Activated T-cell treated with anti-CD3 and anti-CD28 coated beads, Interleukin-2, amount 50 U/mL, for 4 hours (primary cell): Measurements from ENCODE around the gene ARVCF. TPM values are rescaled to one million over a fixed set of nuclear protein-coding genes. Genes with fewer than 3 reads are reported as not detected.

Experiments used
- ATAC-seq, 2 donors: fragments of 200-7000 bp; cut with Tn5 transposase; one replicate each; pipeline ENCODE4 v1.10.0; 2021
- DNase-seq: peaks from one replicate; pipeline ENCODE4 v3.0.0-alpha.2; 2020
- H3K27me3 Mint-ChIP-seq: one replicate; pipeline ENCODE4 v1.8.0; 2021; ENCODE audit warnings: low read depth, mixed read lengths
- H3K36me3 Mint-ChIP-seq: one replicate; pipeline ENCODE4 v1.8.0; 2022; ENCODE audit warnings: mixed read lengths; ENCODE audit not compliant: insufficient read depth
- H3K4me1 Mint-ChIP-seq: one replicate; pipeline ENCODE4 v1.8.0; 2021; ENCODE audit warnings: low read depth, mixed read lengths
- H3K4me3 Mint-ChIP-seq: one replicate; pipeline ENCODE4 v1.8.0; 2021; ENCODE audit warnings: mild to moderate bottlenecking, moderate library complexity, mixed read lengths
- H3K9me3 Mint-ChIP-seq: one replicate; pipeline ENCODE4 v1.8.0; 2021; ENCODE audit warnings: mixed read lengths
- total RNA-seq, 3 donors: library from RNA; stranded (reverse); gene quantifications; one replicate each; pipeline ENCODE4 v1.2.1, GENCODE V29; 2021

The ARVCF gene
- total RNA-seq, 3 donors from 2014 or later, result 2.3 to 3.6 (median 2.8) TPM

DNA sequence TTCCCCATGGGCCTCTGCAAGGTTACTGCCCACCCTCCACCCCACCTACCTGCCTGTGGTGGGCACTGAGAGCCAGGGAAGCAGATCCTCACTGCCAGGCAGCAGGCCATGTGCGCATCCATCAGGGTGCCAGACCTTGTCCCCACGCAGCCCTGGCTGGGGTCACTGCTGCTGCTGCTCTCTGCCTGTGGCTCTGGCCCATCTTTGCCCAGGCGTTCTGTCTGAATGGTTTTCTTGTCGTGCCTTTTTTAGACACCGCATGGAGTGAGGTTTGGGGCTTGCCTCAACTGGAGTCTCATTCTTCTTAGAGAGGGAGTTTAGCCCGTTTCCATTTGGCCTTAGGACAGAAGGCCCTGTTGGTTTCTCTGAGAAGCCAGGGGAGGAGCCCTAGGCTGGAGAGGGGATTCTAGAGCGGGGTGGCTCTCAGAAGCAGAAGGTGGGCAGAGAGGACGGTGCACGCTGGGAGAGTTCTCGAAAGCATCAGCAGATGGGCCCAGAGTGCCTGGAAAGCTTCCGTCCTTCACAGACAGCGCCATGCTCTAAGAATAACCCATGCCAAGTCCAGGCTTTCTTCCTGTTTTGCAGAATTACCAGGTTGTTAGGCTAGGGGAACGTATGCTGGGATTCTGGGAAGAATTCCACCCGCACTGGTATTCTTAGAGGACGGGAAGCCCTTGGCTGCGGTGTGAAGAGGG is 12.4 kb upstream of the ARVCF start:
- no peaks in the 10 kb centered on the region for H3K9me3 Mint-ChIP-seq
- no peak for ATAC-seq
- no peaks in the 10 kb centered on the region for H3K27me3 Mint-ChIP-seq
- DNase-seq, result no peak
- H3K36me3 Mint-ChIP-seq, result peaks cover 1% of the 10 kb centered on the region
- H3K4me1 Mint-ChIP-seq, result peaks cover 30% of the 10 kb centered on the region
- no peak overlapping the region for H3K4me3 Mint-ChIP-seq

DNA sequence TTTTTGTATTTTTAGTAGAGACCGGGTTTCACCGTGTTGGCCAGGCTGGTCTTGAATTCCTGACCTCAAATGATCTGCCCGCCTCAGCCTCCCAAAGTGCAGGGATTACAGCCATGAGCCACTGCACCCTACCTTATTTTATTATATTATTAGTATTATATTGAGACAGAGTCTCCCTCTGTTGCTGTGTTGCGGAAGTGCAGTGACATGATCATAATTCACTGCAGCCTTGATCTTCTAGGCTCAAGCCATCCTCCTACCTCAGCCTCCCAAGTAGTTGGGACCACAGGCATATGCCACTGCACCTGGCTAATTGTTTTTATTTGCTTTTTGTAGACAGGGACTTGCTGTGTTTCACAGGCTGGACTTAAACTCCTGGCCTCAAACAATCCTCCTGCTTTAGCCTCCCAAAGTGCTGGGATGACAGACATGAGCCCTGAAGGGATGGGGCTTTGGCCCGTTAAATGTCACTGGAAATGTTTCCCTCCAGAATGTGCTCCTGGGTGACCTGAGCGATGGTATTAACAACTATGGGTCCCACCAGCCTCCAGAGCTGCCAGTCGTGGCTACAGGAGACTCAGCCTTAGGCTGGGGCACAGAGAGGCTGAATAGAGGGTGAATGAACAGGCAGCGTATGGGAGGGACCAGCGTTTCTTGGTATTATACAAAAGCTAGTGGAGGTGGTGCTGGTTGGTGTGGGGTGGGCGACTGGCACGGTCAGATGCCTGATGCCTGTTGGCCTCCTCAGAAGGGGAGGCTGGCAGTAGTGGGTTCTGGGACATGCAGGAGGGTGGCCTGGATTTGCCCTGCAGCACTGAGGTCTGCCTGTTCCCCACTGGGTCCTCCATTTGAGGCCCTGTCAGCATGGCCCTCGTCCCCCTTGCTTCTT is 11.6 kb upstream of the ARVCF start:
- no peaks in the 10 kb centered on the region for H3K27me3 Mint-ChIP-seq
- peaks cover 33% of the 10 kb centered on the region for H3K4me1 Mint-ChIP-seq
- no peak overlapping the region for H3K4me3 Mint-ChIP-seq
- DNase-seq (no peak), ATAC-seq (no peak)
- no peaks in the 10 kb centered on the region for H3K9me3 Mint-ChIP-seq
- H3K36me3 Mint-ChIP-seq, result peaks cover 3% of the 10 kb centered on the region

DNA sequence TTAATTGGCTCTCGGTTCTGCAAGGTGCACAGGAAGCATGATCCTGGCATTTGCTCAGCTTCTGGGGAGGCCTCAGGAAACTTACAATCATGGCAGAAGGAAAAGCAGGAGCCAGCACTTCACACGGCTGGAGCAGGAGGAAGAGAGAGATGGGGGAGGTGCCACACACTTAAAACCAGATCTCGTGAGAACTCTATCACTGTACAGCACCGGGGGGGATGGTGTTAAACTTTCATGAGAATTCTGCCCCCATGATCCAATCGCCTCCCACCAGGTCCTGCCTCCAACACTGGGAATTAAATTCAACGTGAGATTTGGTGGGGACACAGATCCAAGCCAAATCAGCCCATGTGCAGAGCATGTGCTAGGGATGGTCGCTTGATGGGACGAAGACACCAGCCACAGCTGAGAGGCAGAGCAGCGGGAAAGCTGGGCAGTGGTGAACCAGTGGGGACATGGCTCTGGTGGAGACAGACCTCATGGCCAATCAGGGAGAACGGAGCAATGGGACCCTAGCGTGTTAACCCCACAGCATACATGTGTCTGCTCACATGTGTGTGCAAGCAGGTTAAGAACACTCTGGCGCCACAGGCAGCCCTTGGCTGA is 10.5 kb upstream of the ARVCF start:
- Mint-ChIP-seq H3K4me1 (peaks cover 38% of the 10 kb centered on the region), H3K27me3 (no peaks in the 10 kb centered on the region), H3K36me3 (peaks cover 3% of the 10 kb centered on the region), H3K9me3 (no peaks in the 10 kb centered on the region), H3K4me3 (no peak overlapping the region)
- ATAC-seq (no peak), DNase-seq (no peak)

DNA sequence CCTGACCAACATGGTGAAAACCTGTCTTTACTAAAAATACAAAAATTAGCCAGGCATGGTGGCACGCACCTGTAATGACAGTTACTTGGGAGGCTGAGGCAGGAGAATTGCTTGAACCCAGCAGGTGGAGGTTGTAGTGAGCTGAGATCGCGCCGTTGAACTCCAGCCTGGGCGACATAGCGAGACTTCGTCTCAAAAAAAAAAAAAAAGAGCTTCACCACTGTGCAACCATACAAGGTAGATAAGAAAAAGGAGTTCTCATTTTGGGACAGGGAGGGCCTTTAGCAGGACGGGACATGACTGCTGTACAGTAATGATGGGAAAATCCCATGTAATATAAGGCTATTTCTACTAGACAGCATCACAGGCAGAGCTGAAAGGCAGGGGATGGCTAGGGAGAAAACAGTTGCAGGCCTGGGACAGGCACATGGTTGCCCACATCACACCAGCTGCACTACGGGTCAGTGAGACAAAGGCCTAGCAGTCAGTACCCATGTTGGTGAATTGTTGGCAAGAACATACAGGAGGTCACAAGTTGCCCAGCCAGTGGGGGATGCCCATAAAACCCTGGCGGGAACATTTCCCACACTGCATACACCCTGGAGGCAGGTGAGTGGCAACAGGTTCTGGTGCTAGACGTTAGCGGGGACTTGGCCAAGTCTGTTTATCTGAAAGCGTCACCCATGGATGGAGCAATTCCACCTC is 9.7 kb upstream of the ARVCF start:
- Mint-ChIP-seq H3K36me3 (peaks cover 3% of the 10 kb centered on the region), H3K27me3 (no peaks in the 10 kb centered on the region), H3K9me3 (no peaks in the 10 kb centered on the region), H3K4me1 (peaks cover 36% of the 10 kb centered on the region), H3K4me3 (no peak overlapping the region)
- DNase-seq (no peak), ATAC-seq (no peak)

GRCh38 chr22:20025401-20026203 is 9.0 kb upstream of the ARVCF start:
- ATAC-seq (no peak), DNase-seq (no peak)
- Mint-ChIP-seq H3K4me1 (peaks cover 35% of the 10 kb centered on the region), H3K9me3 (no peaks in the 10 kb centered on the region), H3K36me3 (peaks cover 3% of the 10 kb centered on the region), H3K4me3 (no peak overlapping the region), H3K27me3 (no peaks in the 10 kb centered on the region)

GRCh38 chr22:20024650-20025397 is 8.2 kb upstream of the ARVCF start:
- H3K4me1 Mint-ChIP-seq, result peaks cover 39% of the 10 kb centered on the region
- peaks cover 3% of the 10 kb centered on the region for H3K36me3 Mint-ChIP-seq
- DNase-seq (no peak), ATAC-seq (no peak)
- H3K4me3 Mint-ChIP-seq, result no peak overlapping the region
- H3K27me3 Mint-ChIP-seq, result no peaks in the 10 kb centered on the region
- H3K9me3 Mint-ChIP-seq, result no peaks in the 10 kb centered on the region

- H3K4me3 Mint-ChIP-seq, result no peak overlapping the region
- H3K4me1 Mint-ChIP-seq, result peaks cover 40% of the 10 kb centered on the region
- peaks cover 3% of the 10 kb centered on the region for H3K36me3 Mint-ChIP-seq
- ATAC-seq, result no peak
- no peak for DNase-seq
- H3K9me3 Mint-ChIP-seq, result no peaks in the 10 kb centered on the region
- no peaks in the 10 kb centered on the region for H3K27me3 Mint-ChIP-seq
Measured at GRCh38 chr22:20024225-20024624, 7.6 kb upstream of the ARVCF start.

GRCh38 chr22:20022978-20023613 is 6.5 kb upstream of the ARVCF start:
- Mint-ChIP-seq H3K36me3 (peaks cover 3% of the 10 kb centered on the region), H3K9me3 (no peaks in the 10 kb centered on the region), H3K4me1 (peaks cover 41% of the 10 kb centered on the region), H3K4me3 (peak overlapping the region; percentile 9), H3K27me3 (no peaks in the 10 kb centered on the region)
- DNase-seq (no peak), ATAC-seq (no peak)

GRCh38 chr22:20022231-20022977 is 5.8 kb upstream of the ARVCF start:
- no peak for ATAC-seq
- DNase-seq, result no peak
- peak overlapping the region; percentile 91 for H3K4me3 Mint-ChIP-seq
- no peaks in the 10 kb centered on the region for H3K9me3 Mint-ChIP-seq
- peaks cover 3% of the 10 kb centered on the region for H3K36me3 Mint-ChIP-seq
- H3K27me3 Mint-ChIP-seq, result no peaks in the 10 kb centered on the region
- H3K4me1 Mint-ChIP-seq, result peaks cover 45% of the 10 kb centered on the region

GRCh38 chr22:20021196-20022181 is 4.9 kb upstream of the ARVCF start:
- DNase-seq, result no peak

GRCh38 chr22:20020533-20021195 is 4.0 kb upstream of the ARVCF start, which contains the start of gene TANGO2:
TSS of gene TANGO2 (plus strand) at chr22:20021110. CDS start at chr22:20036799, 15,689 bp downstream.
- H3K27me3 Mint-ChIP-seq, result no peaks in the 10 kb centered on the region
- H3K4me1 Mint-ChIP-seq, result peaks cover 41% of the 10 kb centered on the region
- peak; percentile 89 to 91 for ATAC-seq
- H3K36me3 Mint-ChIP-seq, result peaks cover 2% of the 10 kb centered on the region
- peak within 1 kb of the TSS; percentile 91 for H3K4me3 Mint-ChIP-seq
- peak; percentile 90 for DNase-seq
- H3K9me3 Mint-ChIP-seq, result no peaks in the 10 kb centered on the region

More at GRCh38 chr22:20021196-20022181, 4.9 kb upstream of the ARVCF start:
- no peaks in the 10 kb centered on the region for H3K9me3 Mint-ChIP-seq
- peak; percentile 1 to 2 for ATAC-seq
- H3K4me3 Mint-ChIP-seq, result peak overlapping the region; percentile 91
- H3K4me1 Mint-ChIP-seq, result peaks cover 44% of the 10 kb centered on the region
- peaks cover 3% of the 10 kb centered on the region for H3K36me3 Mint-ChIP-seq
- no peaks in the 10 kb centered on the region for H3K27me3 Mint-ChIP-seq
